Stomach (tissue), 9 donors: ENCODE results near the gene LILRB3. TPM values are rescaled to one million over a fixed set of nuclear protein-coding genes. Genes with fewer than 3 reads are reported as not detected.

ENCODE experiments used
- DNase-seq, 2 donors: peaks; one replicate each; pipeline versions ENCODE4 v3.0.0 to v3.0.0-alpha.2; 2013 to 2019
- H3K27ac ChIP-seq, 5 donors: fragments of 200-600 bp in 4 of 5; sonication (generic) in 4 of 5; one replicate each; pipeline ENCODE4 v1.5.1; 2013 to 2019; ENCODE audit warnings: mild to moderate bottlenecking in 1 of 5, moderate library complexity in 1 of 5
- H3K27me3 ChIP-seq, 3 donors: fragments of 200-600 bp; sonication (generic); one replicate each; pipeline ENCODE4 v1.5.1; 2017 to 2019; ENCODE audit warnings: mixed run types in 1 of 3
- H3K36me3 ChIP-seq, 4 donors: fragments of 200-600 bp; sonication (generic); 1 replicate in 3 of 4; 2 replicates in 1 of 4; pipeline ENCODE4 v1.5.1; 2016 to 2019
- H3K4me1 ChIP-seq, 4 donors: fragments of 200-600 bp; sonication (generic); one replicate each; pipeline ENCODE4 v1.5.1; 2016 to 2019
- H3K4me3 ChIP-seq, 4 donors: fragments of 200-600 bp; sonication (generic) in 3 of 4; one replicate each; pipeline ENCODE4 v1.5.1; 2016 to 2019; ENCODE audit warnings: mild to moderate bottlenecking in 1 of 4
- H3K9me3 ChIP-seq, 4 donors: fragments of 200-600 bp; sonication (generic); one replicate each; pipeline ENCODE4 v1.5.1; 2016 to 2019
- EP300 ChIP-seq: sonication (generic); formaldehyde crosslinking; IDR thresholded peaks from one replicate; pipeline ENCODE4 v1.6.1; 2017; ENCODE audit warnings: antibody characterized with exemption
- POLR2A ChIP-seq, 4 donors: fragments of 450-650 bp; IDR thresholded peaks; one replicate each; pipeline ENCODE4 v1.6.1; 2016; ENCODE audit warnings: antibody characterized with exemption in 4 of 4, control low read depth in 2 of 4, mild to moderate bottlenecking in 1 of 4, moderate library complexity in 1 of 4
- POLR2AphosphoS5 ChIP-seq, 3 donors: sonication (generic); formaldehyde crosslinking; IDR thresholded peaks; one replicate each; pipeline ENCODE4 v1.6.1; 2016; ENCODE audit warnings: antibody characterized with exemption in 3 of 3
- WGBS, 5 donors: extraction: QIAGEN DNeasy Blood & Tissue Kit in 3 of 5; methylation state at CpG; one replicate each; pipeline versions ENCODE4 v1.1.5 to v1.1.7; 2013 to 2018; 5-methylcytosine and 5-hydroxymethylcytosine counted together
- intact Hi-C: fragments of 100-400 bp; cut with DNase I; formaldehyde crosslinking; loops from one replicate; pipeline ENCODE4 v1.15.1; 2023; ENCODE audit warnings: low total_unique reads
- polyA plus RNA-seq, 3 donors: library from polyadenylated mRNA; stranded (reverse); fragments of 200-250 nt; gene quantifications; one replicate each; pipeline ENCODE4 v1.2.3, GENCODE V29; 2013
- total RNA-seq, 5 donors: library from RNA; depleted of rRNA; stranded (reverse); fragments of >200 nt; gene quantifications; one replicate each; pipeline versions ENCODE4 v1.1.0 to v1.2.3, GENCODE V29; 2014 to 2016
- TF ChIP-seq, protein P1 (sequence below), 7 experiments: fragments of 450-650 bp in 4 of 7; fragments of 200-600 bp in 3 of 7; sonication (generic) in 3 of 7; IDR thresholded peaks; one replicate each; pipeline ENCODE4 v1.5.1; 2016 to 2019; ENCODE audit warnings: antibody characterized with exemption in 7 of 7, control low read depth in 2 of 7, mild to moderate bottlenecking in 1 of 7
- donor health status: healthy with polysubstance abuse.
- donor health status: Bipolar disorder and iron deficiency.
- donor health status: healthy.

Gene LILRB3
- total and polyA plus RNA-seq, 8 donors = 0.89 to 74.7 (median 2.5) TPM; not detected in 1

DNA sequence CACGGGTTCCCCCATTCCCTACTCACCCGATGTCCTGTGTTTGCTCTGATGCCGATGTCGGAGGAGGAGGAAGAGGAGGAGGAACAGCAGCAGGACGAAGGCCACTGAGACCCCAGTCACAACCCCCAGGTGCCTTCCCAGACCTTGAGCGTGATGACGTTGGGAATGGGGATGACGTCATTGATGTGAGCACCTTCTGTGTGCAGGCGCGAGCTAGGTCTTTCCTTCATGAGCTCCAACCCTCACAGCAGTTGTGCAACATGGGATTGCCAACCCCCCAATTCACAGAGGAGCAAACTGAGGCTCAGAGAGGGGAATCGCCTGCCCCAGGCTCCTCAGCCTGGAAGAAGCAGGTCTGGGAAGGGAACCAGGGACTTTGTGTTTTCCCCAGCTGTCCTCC lies 30.0 kb upstream of the LILRB3 start:
- 72 to 80% (median 77%) methylated on average over 11 of the region's 11 CpGs for WGBS, 5 donors
- DNase-seq = no peak

DNA sequence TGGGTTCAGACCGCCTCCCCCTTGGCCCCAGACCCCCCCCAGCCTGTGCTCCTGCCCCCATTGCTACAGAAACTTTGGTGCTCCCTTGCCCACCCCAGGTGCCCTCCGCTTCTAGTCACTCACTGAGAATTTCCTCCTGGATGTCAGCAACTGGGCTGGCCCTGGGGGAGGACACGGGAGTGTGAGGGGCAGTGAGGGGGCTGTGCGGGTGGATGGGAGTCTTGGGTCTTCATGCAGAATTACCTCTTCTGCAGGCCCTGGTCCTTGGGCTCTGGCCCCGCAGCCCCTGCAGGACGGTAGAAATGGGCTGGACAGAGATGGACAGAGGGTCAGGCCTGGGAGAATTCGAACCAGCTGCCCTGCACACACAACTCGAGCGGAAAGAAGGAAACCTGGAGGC lies 29.4 kb upstream of the LILRB3 start:
- intact Hi-C loops = no loop called here
- TF ChIP-seq POLR2AphosphoS5 (IDR thresholded peaks at IDR 0.05) (no peak), POLR2A (IDR thresholded peaks at IDR 0.05) (no peak), EP300 (no peak)
- TF ChIP-seq, protein P1, sequence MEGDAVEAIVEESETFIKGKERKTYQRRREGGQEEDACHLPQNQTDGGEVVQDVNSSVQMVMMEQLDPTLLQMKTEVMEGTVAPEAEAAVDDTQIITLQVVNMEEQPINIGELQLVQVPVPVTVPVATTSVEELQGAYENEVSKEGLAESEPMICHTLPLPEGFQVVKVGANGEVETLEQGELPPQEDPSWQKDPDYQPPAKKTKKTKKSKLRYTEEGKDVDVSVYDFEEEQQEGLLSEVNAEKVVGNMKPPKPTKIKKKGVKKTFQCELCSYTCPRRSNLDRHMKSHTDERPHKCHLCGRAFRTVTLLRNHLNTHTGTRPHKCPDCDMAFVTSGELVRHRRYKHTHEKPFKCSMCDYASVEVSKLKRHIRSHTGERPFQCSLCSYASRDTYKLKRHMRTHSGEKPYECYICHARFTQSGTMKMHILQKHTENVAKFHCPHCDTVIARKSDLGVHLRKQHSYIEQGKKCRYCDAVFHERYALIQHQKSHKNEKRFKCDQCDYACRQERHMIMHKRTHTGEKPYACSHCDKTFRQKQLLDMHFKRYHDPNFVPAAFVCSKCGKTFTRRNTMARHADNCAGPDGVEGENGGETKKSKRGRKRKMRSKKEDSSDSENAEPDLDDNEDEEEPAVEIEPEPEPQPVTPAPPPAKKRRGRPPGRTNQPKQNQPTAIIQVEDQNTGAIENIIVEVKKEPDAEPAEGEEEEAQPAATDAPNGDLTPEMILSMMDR (IDR thresholded peaks at IDR 0.05) = no peak
- H3K9me3 ChIP-seq = no peaks in the 10 kb centered on the region
- H3K4me1 ChIP-seq = peaks cover 0 to 14% (median 0%) of the 10 kb centered on the region in 4 donors
- H3K4me3 ChIP-seq = no peak overlapping the region
- DNase-seq = no peak
- H3K27me3 ChIP-seq = peaks cover 0 to 78% (median 43%) of the 10 kb centered on the region in 3 donors
- 66 to 79% (median 70%) methylated on average over 8 to 9 of the region's 9 CpGs for WGBS, 5 donors
- no peaks in the 10 kb centered on the region for H3K36me3 ChIP-seq
- H3K27ac ChIP-seq = no peak overlapping the region

More for the DNA sequence above, 30.0 kb upstream of the LILRB3 start:
- Histone ChIP-seq H3K4me3 (no peak overlapping the region), H3K9me3 (no peaks in the 10 kb centered on the region), H3K27me3 (peaks cover 0 to 78% (median 40%) of the 10 kb centered on the region in 3 donors), H3K36me3 (no peaks in the 10 kb centered on the region), H3K27ac (no peak overlapping the region), H3K4me1 (peaks cover 0 to 8% (median 0%) of the 10 kb centered on the region in 4 donors)
- TF ChIP-seq POLR2AphosphoS5 (IDR thresholded peaks at IDR 0.05) (no peak), EP300 (no peak), POLR2A (IDR thresholded peaks at IDR 0.05) (no peak)
- TF ChIP-seq, protein P1 (IDR thresholded peaks at IDR 0.05) = no peak
- intact Hi-C loops = no loop called here

- TF ChIP-seq, protein P1 (IDR thresholded peaks at IDR 0.05) = no peak
- TF ChIP-seq POLR2AphosphoS5 (IDR thresholded peaks at IDR 0.05) = peak in 1 of 3 donors; percentile 35
- no peak for TF ChIP-seq POLR2A (IDR thresholded peaks at IDR 0.05)
- no peaks in the 10 kb centered on the region for H3K9me3 ChIP-seq
- H3K36me3 ChIP-seq = no peaks in the 10 kb centered on the region
- intact Hi-C loops = no loop called here
- H3K27ac ChIP-seq = peak overlapping the region in 2 of 5 donors; percentile 65 to 75
- peak in 1 of 2 donors; percentile 51 for DNase-seq
- no peak overlapping the region for H3K4me3 ChIP-seq
- 56 to 68% (median 63%) methylated on average over 8 of the region's 8 CpGs for WGBS, 5 donors
- peaks cover 0 to 16% (median 0%) of the 10 kb centered on the region in 4 donors for H3K4me1 ChIP-seq
- H3K27me3 ChIP-seq = peaks cover 0 to 46% (median 13%) of the 10 kb centered on the region in 3 donors
Measured at GRCh38 chr19:54248016-54248601, 25.3 kb upstream of the LILRB3 start.

DNA sequence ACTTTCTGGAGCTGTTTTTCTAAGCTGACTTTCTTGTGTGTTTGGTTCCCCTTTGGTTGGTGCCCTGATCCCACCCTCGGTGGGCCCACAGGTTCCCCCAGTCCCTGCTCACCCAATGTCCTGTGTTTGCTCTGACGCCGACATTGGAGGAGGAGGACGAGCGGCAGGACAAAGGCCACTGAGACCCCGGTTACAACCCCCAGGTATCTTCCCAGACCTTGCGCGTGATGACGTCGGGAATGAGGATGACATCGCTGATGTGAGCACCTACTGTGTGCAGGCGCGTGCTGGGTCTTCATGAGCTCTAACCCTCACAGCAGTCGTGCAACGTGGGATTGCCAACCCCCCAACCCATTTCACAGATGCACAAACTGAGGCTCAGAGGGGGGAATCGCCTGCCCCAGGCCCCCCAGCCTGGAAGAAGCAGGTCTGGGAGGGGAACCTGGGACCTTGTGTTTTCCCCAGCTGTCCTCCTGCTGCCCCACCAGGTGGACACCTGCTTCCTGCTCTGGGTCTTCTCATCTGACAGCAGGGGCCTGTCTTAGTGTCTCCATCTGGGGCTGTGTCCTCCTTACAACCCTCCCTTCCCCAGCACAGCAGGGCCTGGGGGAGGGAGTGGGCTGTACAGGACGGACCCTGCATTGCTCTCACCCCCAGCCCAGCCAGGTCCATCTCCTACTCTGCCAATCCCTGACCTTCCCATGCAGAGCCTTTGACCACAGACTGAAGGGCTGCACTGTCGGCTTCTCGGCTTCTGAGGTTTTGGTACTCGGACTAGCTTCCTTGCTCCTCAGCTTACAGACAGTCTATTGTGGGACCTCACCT lies 24.5 kb upstream of the LILRB3 start:
- TF ChIP-seq EP300 = no peak
- TF ChIP-seq POLR2AphosphoS5 (IDR thresholded peaks at IDR 0.05) = no peak
- TF ChIP-seq, protein P1 (IDR thresholded peaks at IDR 0.05) = no peak
- no peak for TF ChIP-seq POLR2A (IDR thresholded peaks at IDR 0.05)
- no peaks in the 10 kb centered on the region for H3K36me3 ChIP-seq
- H3K27ac ChIP-seq = peak overlapping the region in 3 of 5 donors; percentile 44 to 75 (median 65)
- H3K4me3 ChIP-seq = no peak overlapping the region
- DNase-seq = no peak
- intact Hi-C loops = loop anchor here (2.0 kb wide), 1 partner anchor 25 kb away; the partner anchor contains the start of gene LILRB3
- H3K4me1 ChIP-seq = peaks cover 0 to 16% (median 0%) of the 10 kb centered on the region in 4 donors
- 74 to 83% (median 79%) methylated on average over 20 of the region's 20 CpGs for WGBS, 5 donors
- H3K27me3 ChIP-seq = peaks cover 0 to 38% (median 7%) of the 10 kb centered on the region in 3 donors
- no peaks in the 10 kb centered on the region for H3K9me3 ChIP-seq
